Left ventricle myocardium inferior (tissue), 1 donor: Measurements from ENCODE around the gene SNX2. TPM values are rescaled to one million over a fixed set of nuclear protein-coding genes. Genes with fewer than 3 reads are reported as not detected.
"Not testable (repeated sequence)": the region's sequence is repeated elsewhere in the genome, so short reads cannot be mapped to it uniquely, and the experiment has no call there.

Source experiments
- DNase-seq: peaks from one replicate; pipeline ENCODE4 v3.0.0-alpha.2; 2020
- H3K27ac ChIP-seq: fragments of 200-600 bp; replicated peaks from 2 replicates; pipeline ENCODE4 v1.8.0; 2021
- H3K27me3 ChIP-seq: fragments of 200-600 bp; 2 replicates; pipeline ENCODE4 v1.8.0; 2021; ENCODE audit warnings: low read depth
- H3K36me3 ChIP-seq: fragments of 200-600 bp; 2 replicates; pipeline ENCODE4 v1.8.0; 2021
- H3K4me1 ChIP-seq: fragments of 200-600 bp; 2 replicates; pipeline ENCODE4 v1.8.0; 2021
- H3K4me3 ChIP-seq: fragments of 200-600 bp; 2 replicates; pipeline ENCODE4 v1.8.0; 2021; ENCODE audit warnings: mild to moderate bottlenecking, moderate library complexity
- H3K9me3 ChIP-seq: fragments of 200-600 bp; replicated peaks from 2 replicates; pipeline ENCODE4 v1.8.0; 2021
- CTCF ChIP-seq: fragments of 200-600 bp; IDR thresholded peaks from 2 replicates; pipeline ENCODE4 v1.8.0; 2021; ENCODE audit warnings: antibody characterized with exemption, mild to moderate bottlenecking, borderline replicate concordance
- intact Hi-C: fragments of 100-400 bp; cut with micrococcal nuclease; formaldehyde crosslinking; loops from one replicate; pipeline ENCODE4 v1.11.0; 2022
- total RNA-seq: library from RNA; stranded (reverse); fragmentation: NEBNext Ultra II Directional; extraction: Animal tissue kit (Norgen Biotek cat#: 25700); gene quantifications from one replicate; pipeline ENCODE4 v1.2.1, GENCODE V29; 2021
- donor health status: DM: no; HTN: yes; CAD: no; lungs with severe emphysema.

The SNX2 gene
- total RNA-seq, 1 donor from 2014 or later = 37.0 TPM

GRCh38 chr5:122847687-122848081 lies 72.8 kb downstream of the SNX2 start:
- Histone ChIP-seq H3K27me3 (no peaks in the 10 kb centered on the region), H3K27ac (no peak overlapping the region), H3K4me1 (peaks cover 29% of the 10 kb centered on the region), H3K9me3 (no peaks in the 10 kb centered on the region), H3K4me3 (no peak overlapping the region), H3K36me3 (no peaks in the 10 kb centered on the region)
- intact Hi-C loops = no loop called here
- no peak for DNase-seq
- TF ChIP-seq CTCF = no peak

DNA sequence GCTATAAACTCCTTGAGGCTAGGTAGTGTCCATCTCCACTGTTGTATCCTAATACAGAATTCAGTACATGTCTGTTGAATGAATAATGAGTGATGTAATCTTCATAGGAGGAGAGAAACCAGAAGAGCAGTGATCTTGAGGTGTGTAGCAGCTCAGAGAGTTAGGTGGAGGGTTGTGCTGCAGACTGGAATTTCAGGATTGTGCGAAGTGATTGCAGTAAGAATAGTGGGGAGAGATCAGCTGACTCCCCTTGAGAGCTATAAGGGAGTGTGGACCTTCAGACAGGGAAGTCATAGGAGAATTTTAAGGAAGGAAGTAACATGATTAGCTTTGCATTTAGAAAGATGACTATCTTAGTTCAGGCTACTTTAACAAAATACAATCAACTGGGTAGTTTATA lies 74.9 kb downstream of the SNX2 start:
- intact Hi-C loops = no loop called here
- H3K9me3 ChIP-seq = no peaks in the 10 kb centered on the region
- DNase-seq = no peak
- H3K4me3 ChIP-seq = no peak overlapping the region
- no peak for TF ChIP-seq CTCF
- peaks cover 20% of the 10 kb centered on the region for H3K4me1 ChIP-seq
- peaks cover 6% of the 10 kb centered on the region for H3K36me3 ChIP-seq
- no peaks in the 10 kb centered on the region for H3K27me3 ChIP-seq
- no peak overlapping the region for H3K27ac ChIP-seq

GRCh38 chr5:122857538-122857937 lies 82.7 kb downstream of the SNX2 start:
- H3K4me3 ChIP-seq, H3K9me3 ChIP-seq, intact Hi-C loops, DNase-seq, H3K27me3 ChIP-seq, H3K27ac ChIP-seq: not testable (repeated sequence)
- H3K4me1 ChIP-seq = peaks cover 10% of the 10 kb centered on the region
- H3K36me3 ChIP-seq = peaks cover 14% of the 10 kb centered on the region

GRCh38 chr5:122858451-122858850 lies 83.6 kb downstream of the SNX2 start:
- peaks cover 13% of the 10 kb centered on the region for H3K36me3 ChIP-seq
- H3K9me3 ChIP-seq = no peaks in the 10 kb centered on the region
- no peak for TF ChIP-seq CTCF
- H3K4me3 ChIP-seq = no peak overlapping the region
- H3K27ac ChIP-seq = no peak overlapping the region
- no peaks in the 10 kb centered on the region for H3K27me3 ChIP-seq
- peaks cover 10% of the 10 kb centered on the region for H3K4me1 ChIP-seq
- no peak for DNase-seq
- intact Hi-C loops = no loop called here

GRCh38 chr5:122863240-122863639 lies 88.4 kb downstream of the SNX2 start:
- Histone ChIP-seq H3K27me3 (no peaks in the 10 kb centered on the region), H3K9me3 (no peaks in the 10 kb centered on the region), H3K4me3 (no peak overlapping the region), H3K27ac (no peak overlapping the region), H3K4me1 (peaks cover 7% of the 10 kb centered on the region), H3K36me3 (peaks cover 21% of the 10 kb centered on the region)
- intact Hi-C loops = no loop called here
- no peak for DNase-seq
- TF ChIP-seq CTCF = no peak

DNA sequence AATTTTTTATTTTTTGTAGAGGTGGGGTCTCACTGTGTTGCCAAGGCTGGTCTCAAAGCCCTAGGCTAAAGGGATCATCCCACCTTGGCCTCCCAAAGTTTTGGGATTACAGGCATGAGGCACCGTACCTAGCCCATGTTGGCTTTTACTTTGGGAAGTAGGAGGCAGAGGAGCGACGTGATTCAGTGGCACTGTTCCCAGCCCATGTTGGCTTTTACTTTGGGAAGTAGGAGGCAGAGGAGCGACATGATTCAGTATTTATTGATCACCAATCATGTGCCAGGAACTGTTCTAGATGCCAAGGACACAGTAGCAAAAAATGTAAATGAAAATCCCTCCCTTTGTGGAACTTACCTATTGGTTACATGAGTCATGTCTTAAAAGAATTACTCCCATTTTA lies 88.8 kb downstream of the SNX2 start:
- TF ChIP-seq CTCF = no peak
- no peak for DNase-seq
- intact Hi-C loops = no loop called here
- no peak overlapping the region for H3K27ac ChIP-seq
- H3K4me1 ChIP-seq = peaks cover 2% of the 10 kb centered on the region
- no peak overlapping the region for H3K4me3 ChIP-seq
- no peaks in the 10 kb centered on the region for H3K27me3 ChIP-seq
- H3K36me3 ChIP-seq = peaks cover 22% of the 10 kb centered on the region
- H3K9me3 ChIP-seq = no peaks in the 10 kb centered on the region
